Measurements from ENCODE around the gene RASAL2.

Gene RASAL2

GRCh38 chr1:178155481-178156255 is 61.8 kb downstream of the RASAL2 start:
- no peaks in the 10 kb centered on the region for H3K4me1 ChIP-seq (ENCODE audit: control insufficient read depth in 1 of 2, insufficient read depth in 1 of 2, low read depth in 1 of 2, low read length in 1 of 2)
- no peak overlapping the region for H3K27ac ChIP-seq

GRCh38 chr1:178160736-178161475 is 67.0 kb downstream of the RASAL2 start:
- no peak overlapping the region for H3K4me3 ChIP-seq (ENCODE audit: low read depth in 1 of 2, low read length in 1 of 2)
- H3K27me3 ChIP-seq = no peaks in the 10 kb centered on the region
- H3K27ac ChIP-seq = no peak overlapping the region
- H3K9me3 ChIP-seq = no peaks in the 10 kb centered on the region
- H3K4me1 ChIP-seq (ENCODE audit: control insufficient read depth in 1 of 2, insufficient read depth in 1 of 2, low read depth in 1 of 2, low read length in 1 of 2) = no peaks in the 10 kb centered on the region
- TF ChIP-seq CTCF (IDR thresholded peaks at IDR 0.05) = no peak
- H3K36me3 ChIP-seq = no peaks in the 10 kb centered on the region

More at GRCh38 chr1:178155481-178156255, 61.8 kb downstream of the RASAL2 start:
- Histone ChIP-seq H3K9me3 (no peaks in the 10 kb centered on the region), H3K36me3 (no peaks in the 10 kb centered on the region), H3K4me3 (ENCODE audit: low read depth in 1 of 2, low read length in 1 of 2) (no peak overlapping the region), H3K27me3 (no peaks in the 10 kb centered on the region)
- no peak for TF ChIP-seq CTCF (IDR thresholded peaks at IDR 0.05)

GRCh38 chr1:178161516-178161915 is 67.6 kb downstream of the RASAL2 start:
- Histone ChIP-seq H3K27me3 (no peaks in the 10 kb centered on the region), H3K4me1 (ENCODE audit: control insufficient read depth in 1 of 2, insufficient read depth in 1 of 2, low read depth in 1 of 2, low read length in 1 of 2) (no peaks in the 10 kb centered on the region), H3K9me3 (no peaks in the 10 kb centered on the region), H3K27ac (no peak overlapping the region), H3K4me3 (ENCODE audit: low read depth in 1 of 2, low read length in 1 of 2) (no peak overlapping the region), H3K36me3 (no peaks in the 10 kb centered on the region)
- no peak for TF ChIP-seq CTCF (IDR thresholded peaks at IDR 0.05)

- no peak overlapping the region for H3K4me3 ChIP-seq (ENCODE audit: low read depth in 1 of 2, low read length in 1 of 2)
- H3K27me3 ChIP-seq = no peaks in the 10 kb centered on the region
- H3K27ac ChIP-seq = no peak overlapping the region
- TF ChIP-seq CTCF (IDR thresholded peaks at IDR 0.05) = no peak
- no peaks in the 10 kb centered on the region for H3K4me1 ChIP-seq (ENCODE audit: control insufficient read depth in 1 of 2, insufficient read depth in 1 of 2, low read depth in 1 of 2, low read length in 1 of 2)
- H3K36me3 ChIP-seq = no peaks in the 10 kb centered on the region
- no peaks in the 10 kb centered on the region for H3K9me3 ChIP-seq
Observed at GRCh38 chr1:178165196-178165595, 71.3 kb downstream of the RASAL2 start.

GRCh38 chr1:178166429-178167024 is 72.6 kb downstream of the RASAL2 start:
- H3K27ac ChIP-seq = no peak overlapping the region
- no peaks in the 10 kb centered on the region for H3K27me3 ChIP-seq
- no peaks in the 10 kb centered on the region for H3K36me3 ChIP-seq
- H3K9me3 ChIP-seq = no peaks in the 10 kb centered on the region
- TF ChIP-seq CTCF (IDR thresholded peaks at IDR 0.05) = no peak
- no peak overlapping the region for H3K4me3 ChIP-seq (ENCODE audit: low read depth in 1 of 2, low read length in 1 of 2)
- no peaks in the 10 kb centered on the region for H3K4me1 ChIP-seq (ENCODE audit: control insufficient read depth in 1 of 2, insufficient read depth in 1 of 2, low read depth in 1 of 2, low read length in 1 of 2)

Measured in neutrophil (primary cell).